ENCODE data around the gene ZDHHC14. TPM values are rescaled to one million over a fixed set of nuclear protein-coding genes. Genes with fewer than 3 reads are reported as not detected.

ZDHHC14 gene
- total RNA-seq, 1 donor from 2014 or later, result 14.4 TPM

GRCh38 chr6:157517601-157518359 lies 136.8 kb downstream of the ZDHHC14 start:
- no peak for DNase-seq (ENCODE audit: low spot score)
- Mint-ChIP-seq H3K36me3 (ENCODE audit: low read depth) (peaks cover under 1% of the 10 kb centered on the region), H3K4me3 (no peak overlapping the region), H3K9me3 (no peaks in the 10 kb centered on the region), H3K27me3 (ENCODE audit: insufficient read depth) (no peaks in the 10 kb centered on the region), H3K4me1 (ENCODE audit: low read depth) (peaks cover 24% of the 10 kb centered on the region), H3K27ac (no peak overlapping the region)
- intact Hi-C loops (cut with micrococcal nuclease), result no loop called here

- peaks cover 30% of the 10 kb centered on the region for H3K4me1 Mint-ChIP-seq (ENCODE audit: low read depth)
- H3K27me3 Mint-ChIP-seq (ENCODE audit: insufficient read depth), result peaks cover 3% of the 10 kb centered on the region
- intact Hi-C loops (cut with micrococcal nuclease), result no loop called here
- H3K27ac Mint-ChIP-seq, result no peak overlapping the region
- no peak overlapping the region for H3K4me3 Mint-ChIP-seq
- peaks cover 5% of the 10 kb centered on the region for H3K36me3 Mint-ChIP-seq (ENCODE audit: low read depth)
- H3K9me3 Mint-ChIP-seq, result peaks cover 4% of the 10 kb centered on the region
- no peak for DNase-seq (ENCODE audit: low spot score)
Observed at GRCh38 chr6:157518397-157519250, 137.6 kb downstream of the ZDHHC14 start.

GRCh38 chr6:157519255-157520116 lies 138.5 kb downstream of the ZDHHC14 start:
- no peak overlapping the region for H3K4me3 Mint-ChIP-seq
- peaks cover 4% of the 10 kb centered on the region for H3K9me3 Mint-ChIP-seq
- H3K27me3 Mint-ChIP-seq (ENCODE audit: insufficient read depth), result peaks cover 3% of the 10 kb centered on the region
- H3K27ac Mint-ChIP-seq, result no peak overlapping the region
- peaks cover 30% of the 10 kb centered on the region for H3K4me1 Mint-ChIP-seq (ENCODE audit: low read depth)
- DNase-seq (ENCODE audit: low spot score), result no peak
- peaks cover 5% of the 10 kb centered on the region for H3K36me3 Mint-ChIP-seq (ENCODE audit: low read depth)
- intact Hi-C loops (cut with micrococcal nuclease), result no loop called here

- peaks cover 3% of the 10 kb centered on the region for H3K27me3 Mint-ChIP-seq (ENCODE audit: insufficient read depth)
- DNase-seq (ENCODE audit: low spot score), result no peak
- H3K4me1 Mint-ChIP-seq (ENCODE audit: low read depth), result peaks cover 25% of the 10 kb centered on the region
- no peak overlapping the region for H3K4me3 Mint-ChIP-seq
- no peak overlapping the region for H3K27ac Mint-ChIP-seq
- peaks cover 5% of the 10 kb centered on the region for H3K36me3 Mint-ChIP-seq (ENCODE audit: low read depth)
- intact Hi-C loops (cut with micrococcal nuclease), result no loop called here
- peaks cover 4% of the 10 kb centered on the region for H3K9me3 Mint-ChIP-seq
Observed at GRCh38 chr6:157520117-157520406, 139.1 kb downstream of the ZDHHC14 start.

- H3K27me3 Mint-ChIP-seq (ENCODE audit: insufficient read depth), result peaks cover 3% of the 10 kb centered on the region
- no peak for DNase-seq (ENCODE audit: low spot score)
- peaks cover 6% of the 10 kb centered on the region for H3K9me3 Mint-ChIP-seq
- H3K27ac Mint-ChIP-seq, result no peak overlapping the region
- no peak overlapping the region for H3K4me3 Mint-ChIP-seq
- H3K36me3 Mint-ChIP-seq (ENCODE audit: low read depth), result peaks cover 6% of the 10 kb centered on the region
- intact Hi-C loops (cut with micrococcal nuclease), result no loop called here
- H3K4me1 Mint-ChIP-seq (ENCODE audit: low read depth), result peaks cover 28% of the 10 kb centered on the region
Observed at GRCh38 chr6:157520596-157521361, 139.8 kb downstream of the ZDHHC14 start.

- H3K36me3 Mint-ChIP-seq (ENCODE audit: low read depth), result peaks cover 13% of the 10 kb centered on the region
- H3K27ac Mint-ChIP-seq, result peak overlapping the region; percentile 27
- H3K27me3 Mint-ChIP-seq (ENCODE audit: insufficient read depth), result peaks cover 3% of the 10 kb centered on the region
- H3K4me1 Mint-ChIP-seq (ENCODE audit: low read depth), result peaks cover 36% of the 10 kb centered on the region
- no peak for DNase-seq (ENCODE audit: low spot score)
- no peak overlapping the region for H3K4me3 Mint-ChIP-seq
- peaks cover 15% of the 10 kb centered on the region for H3K9me3 Mint-ChIP-seq
- intact Hi-C loops (cut with micrococcal nuclease), result no loop called here
Observed at GRCh38 chr6:157521362-157522335, 140.7 kb downstream of the ZDHHC14 start.

GRCh38 chr6:157522472-157522871 lies 141.5 kb downstream of the ZDHHC14 start:
- peaks cover 18% of the 10 kb centered on the region for H3K36me3 Mint-ChIP-seq (ENCODE audit: low read depth)
- H3K4me3 Mint-ChIP-seq, result no peak overlapping the region
- peaks cover 3% of the 10 kb centered on the region for H3K27me3 Mint-ChIP-seq (ENCODE audit: insufficient read depth)
- H3K9me3 Mint-ChIP-seq, result peaks cover 19% of the 10 kb centered on the region
- intact Hi-C loops (cut with micrococcal nuclease), result no loop called here
- DNase-seq (ENCODE audit: low spot score), result no peak
- H3K27ac Mint-ChIP-seq, result no peak overlapping the region
- peaks cover 45% of the 10 kb centered on the region for H3K4me1 Mint-ChIP-seq (ENCODE audit: low read depth)

GRCh38 chr6:157524735-157525134 lies 143.7 kb downstream of the ZDHHC14 start:
- intact Hi-C loops (cut with micrococcal nuclease), result no loop called here
- Mint-ChIP-seq H3K27me3 (ENCODE audit: insufficient read depth) (peaks cover 3% of the 10 kb centered on the region), H3K4me3 (no peak overlapping the region), H3K9me3 (peaks cover 26% of the 10 kb centered on the region), H3K36me3 (ENCODE audit: low read depth) (peaks cover 24% of the 10 kb centered on the region), H3K27ac (no peak overlapping the region), H3K4me1 (ENCODE audit: low read depth) (peaks cover 58% of the 10 kb centered on the region)
- no peak for DNase-seq (ENCODE audit: low spot score)

GRCh38 chr6:157525292-157525889 lies 144.4 kb downstream of the ZDHHC14 start:
- H3K9me3 Mint-ChIP-seq, result peaks cover 26% of the 10 kb centered on the region
- intact Hi-C loops (cut with micrococcal nuclease), result no loop called here
- peaks cover 3% of the 10 kb centered on the region for H3K27me3 Mint-ChIP-seq (ENCODE audit: insufficient read depth)
- no peak for DNase-seq (ENCODE audit: low spot score)
- H3K4me1 Mint-ChIP-seq (ENCODE audit: low read depth), result peaks cover 58% of the 10 kb centered on the region
- H3K4me3 Mint-ChIP-seq, result no peak overlapping the region
- H3K36me3 Mint-ChIP-seq (ENCODE audit: low read depth), result peaks cover 28% of the 10 kb centered on the region
- peak overlapping the region; percentile 54 for H3K27ac Mint-ChIP-seq

- H3K27ac Mint-ChIP-seq, result peak overlapping the region; percentile 54
Observed at GRCh38 chr6:157525918-157526425, 145.0 kb downstream of the ZDHHC14 start.

GRCh38 chr6:157527471-157527907 lies 146.5 kb downstream of the ZDHHC14 start:
- peaks cover 6% of the 10 kb centered on the region for H3K27me3 Mint-ChIP-seq (ENCODE audit: insufficient read depth)

More at GRCh38 chr6:157525918-157526425, 145.0 kb downstream of the ZDHHC14 start:
- H3K4me3 Mint-ChIP-seq, result no peak overlapping the region
- intact Hi-C loops (cut with micrococcal nuclease), result loop anchor here (2.0 kb wide), 3 partner anchors 61 to 145 kb away; partner anchors contain the start of gene ZDHHC14
- DNase-seq (ENCODE audit: low spot score), result no peak
- H3K36me3 Mint-ChIP-seq (ENCODE audit: low read depth), result peaks cover 28% of the 10 kb centered on the region
- peaks cover 26% of the 10 kb centered on the region for H3K9me3 Mint-ChIP-seq
- peaks cover 3% of the 10 kb centered on the region for H3K27me3 Mint-ChIP-seq (ENCODE audit: insufficient read depth)
- peaks cover 54% of the 10 kb centered on the region for H3K4me1 Mint-ChIP-seq (ENCODE audit: low read depth)

More at GRCh38 chr6:157527471-157527907, 146.5 kb downstream of the ZDHHC14 start:
- intact Hi-C loops (cut with micrococcal nuclease), result loop anchor here (1.0 to 2.0 kb wide), 5 partner anchors 8 to 147 kb away; partner anchors contain the start of gene ZDHHC14
- DNase-seq (ENCODE audit: low spot score), result peak; percentile 56
- H3K27ac Mint-ChIP-seq, result peak overlapping the region; percentile 64
- peaks cover 28% of the 10 kb centered on the region for H3K36me3 Mint-ChIP-seq (ENCODE audit: low read depth)
- H3K4me1 Mint-ChIP-seq (ENCODE audit: low read depth), result peaks cover 40% of the 10 kb centered on the region
- peak overlapping the region; percentile 23 for H3K4me3 Mint-ChIP-seq
- peaks cover 26% of the 10 kb centered on the region for H3K9me3 Mint-ChIP-seq

All from activated T-helper 1 cell treated with anti-CD3 and anti-CD28 coated beads, Interleukin-12 subunit alpha, Interleukin-12 subunit beta, Interleukin-2, Interleukin-4 antibody, amounts not matched to agents 30 ng/mL and 10 ng/mL and 1 ng/mL, durations not matched to agents 14 hours and 24 hours and 36 hours (primary cell).